WERI-Rb-1 (cell line): Measurements from ENCODE around the gene ABL2.
A peak's percentile ranks its signal among the peaks of the same experiment; 100 is the strongest.

Source experiments
- DNase-seq: peaks from one replicate; pipeline ENCODE4 v3.0.0-alpha.2; 2020
- H3K27ac ChIP-seq: fragments of 250-450 bp; sonication (Bioruptor Pico); 2 replicates; pipeline ENCODE4 v1.5.1; 2020; ENCODE audit warnings: mild to moderate bottlenecking, moderate library complexity
- H3K27me3 ChIP-seq: fragments of 250-450 bp; sonication (Bioruptor Pico); 2 replicates; pipeline ENCODE4 v1.5.1; 2021; ENCODE audit warnings: mild to moderate bottlenecking, low read depth, moderate library complexity; ENCODE audit not compliant: insufficient read depth, severe bottlenecking
- H3K36me3 ChIP-seq: fragments of 250-450 bp; sonication (Bioruptor Pico); 2 replicates; pipeline ENCODE4 v1.5.1; 2020; ENCODE audit warnings: mild to moderate bottlenecking, moderate library complexity
- H3K4me3 ChIP-seq: 2 replicates; pipeline ENCODE4 v1.5.1; 2011; ENCODE audit warnings: low read depth, mild to moderate bottlenecking, control low read depth, low read length
- H3K9me3 ChIP-seq: fragments of 250-450 bp; sonication (Bioruptor Pico); 2 replicates; pipeline ENCODE4 v1.5.1; 2021; ENCODE audit warnings: mild to moderate bottlenecking, moderate library complexity; ENCODE audit not compliant: severe bottlenecking
- CTCF ChIP-seq: IDR thresholded peaks from 2 replicates; pipeline ENCODE4 v1.5.1; 2011; ENCODE audit warnings: low read depth, mild to moderate bottlenecking, control low read depth, inconsistent platforms, low read length

Gene ABL2

GRCh38 chr1:179082333-179082998 lies 147.0 kb downstream of the ABL2 start:
- no peak for TF ChIP-seq CTCF
- no peaks in the 10 kb centered on the region for H3K9me3 ChIP-seq
- peak overlapping the region; percentile 86 for H3K4me3 ChIP-seq
- H3K27ac ChIP-seq = peak overlapping the region; percentile 92
- no peaks in the 10 kb centered on the region for H3K27me3 ChIP-seq
- peaks cover 36% of the 10 kb centered on the region for H3K36me3 ChIP-seq
- peak; percentile 61 for DNase-seq

GRCh38 chr1:179081687-179082332 lies 147.7 kb downstream of the ABL2 start, which contains the start of gene TOR3A:
TSS of gene TOR3A (plus strand) at chr1:179082070. CDS start at chr1:179082129, 59 bp downstream.
- DNase-seq = peak; percentile 98
- Histone ChIP-seq H3K27me3 (no peaks in the 10 kb centered on the region), H3K27ac (peak within 1 kb of the TSS; percentile 92), H3K36me3 (peaks cover 30% of the 10 kb centered on the region), H3K9me3 (no peaks in the 10 kb centered on the region), H3K4me3 (peak within 1 kb of the TSS; percentile 86)
- TF ChIP-seq CTCF = no peak

GRCh38 chr1:179080866-179081686 lies 148.4 kb downstream of the ABL2 start:
- H3K27ac ChIP-seq = peak overlapping the region; percentile 92
- no peak for DNase-seq
- H3K27me3 ChIP-seq = no peaks in the 10 kb centered on the region
- H3K36me3 ChIP-seq = peaks cover 22% of the 10 kb centered on the region
- no peak for TF ChIP-seq CTCF
- H3K9me3 ChIP-seq = no peaks in the 10 kb centered on the region
- peak overlapping the region; percentile 86 for H3K4me3 ChIP-seq

- no peak overlapping the region for H3K27ac ChIP-seq
- no peak overlapping the region for H3K4me3 ChIP-seq
- H3K27me3 ChIP-seq = no peaks in the 10 kb centered on the region
- DNase-seq = peak; percentile 65
- peak; percentile 72 for TF ChIP-seq CTCF
- H3K9me3 ChIP-seq = no peaks in the 10 kb centered on the region
- H3K36me3 ChIP-seq = peaks cover 6% of the 10 kb centered on the region
Observed at GRCh38 chr1:179079113-179079761, 150.2 kb downstream of the ABL2 start.

GRCh38 chr1:179077396-179077795 lies 152.1 kb downstream of the ABL2 start:
- H3K27me3 ChIP-seq = no peaks in the 10 kb centered on the region
- peaks cover 9% of the 10 kb centered on the region for H3K36me3 ChIP-seq
- no peak for DNase-seq
- H3K9me3 ChIP-seq = no peaks in the 10 kb centered on the region
- TF ChIP-seq CTCF = no peak
- no peak overlapping the region for H3K27ac ChIP-seq
- H3K4me3 ChIP-seq = no peak overlapping the region
